AML-193 (cell line): ENCODE results near the gene BEGAIN.

ENCODE experiments used
- DNase-seq, 2 experiments: peaks; one replicate each; lab custom pipeline; 2025; lab: John Stamatoyannopoulos, UW

The BEGAIN gene

GRCh38 chr14:100549834-100550625 lies 37.2 kb downstream of the BEGAIN start:
- no peak for DNase-seq

GRCh38 chr14:100548939-100549338 lies 38.3 kb downstream of the BEGAIN start:
- no peak for DNase-seq

- DNase-seq, result no peak
Observed at GRCh38 chr14:100548295-100548655, 38.9 kb downstream of the BEGAIN start.

- peak; percentile 97 for DNase-seq
Observed at GRCh38 chr14:100547633-100548294, 39.5 kb downstream of the BEGAIN start.

- DNase-seq, result no peak
Observed at GRCh38 chr14:100546051-100546443, 41.2 kb downstream of the BEGAIN start.

- no peak for DNase-seq
Observed at GRCh38 chr14:100545359-100545758, 41.9 kb downstream of the BEGAIN start.

- DNase-seq, result no peak
Observed at GRCh38 chr14:100544506-100545141, 42.6 kb downstream of the BEGAIN start.

GRCh38 chr14:100543471-100544455 lies 43.5 kb downstream of the BEGAIN start:
- no peak for DNase-seq

GRCh38 chr14:100542619-100543205 lies 44.5 kb downstream of the BEGAIN start:
- DNase-seq, result no peak

GRCh38 chr14:100541621-100542560 lies 45.3 kb downstream of the BEGAIN start:
- DNase-seq, result no peak

- no peak for DNase-seq
Observed at GRCh38 chr14:100540926-100541620, 46.1 kb downstream of the BEGAIN start.

GRCh38 chr14:100540141-100540925 lies 46.9 kb downstream of the BEGAIN start:
- DNase-seq, result no peak

GRCh38 chr14:100539766-100540140 lies 47.5 kb downstream of the BEGAIN start:
- no peak for DNase-seq

- no peak for DNase-seq
Observed at GRCh38 chr14:100539003-100539660, 48.1 kb downstream of the BEGAIN start.

- DNase-seq, result no peak
Observed at GRCh38 chr14:100538351-100539002, 48.7 kb downstream of the BEGAIN start.

- DNase-seq, result no peak
Observed at GRCh38 chr14:100537446-100538350, 49.5 kb downstream of the BEGAIN start.
